Nephron (organoid): ENCODE results near the gene TXLNG.

Source experiments
- H3K27ac Mint-ChIP-seq, 3 experiments: 2 replicates each; pipeline ENCODE4 v1.8.0; 2020; ENCODE audit warnings: mixed read lengths in 3 of 3, mild to moderate bottlenecking in 2 of 3, moderate library complexity in 1 of 3
- H3K27me3 Mint-ChIP-seq: 2 replicates; pipeline ENCODE4 v1.8.0; 2021; ENCODE audit warnings: low read depth, mild to moderate bottlenecking, moderate library complexity, mixed read lengths
- H3K36me3 Mint-ChIP-seq: 2 replicates; pipeline ENCODE4 v1.8.0; 2020; ENCODE audit warnings: low read depth, mixed read lengths
- H3K4me1 Mint-ChIP-seq: 2 replicates; pipeline ENCODE4 v1.8.0; 2020; ENCODE audit warnings: mixed read lengths
- H3K4me3 Mint-ChIP-seq, 3 experiments: 2 replicates each; pipeline ENCODE4 v1.8.0; 2020; ENCODE audit warnings: mild to moderate bottlenecking in 3 of 3, mixed read lengths in 3 of 3, moderate library complexity in 2 of 3
- H3K9me3 Mint-ChIP-seq: 2 replicates; pipeline ENCODE4 v1.8.0; 2020; ENCODE audit warnings: mixed read lengths
- TF ChIP-seq, protein P1 (sequence below), 3 experiments: fragments of 200-600 bp; sonication (generic); IDR thresholded peaks; one replicate each; pipeline ENCODE4 v1.5.0; 2021; ENCODE audit warnings: antibody characterized with exemption in 3 of 3; ENCODE audit not compliant: unreplicated experiment in 3 of 3

TXLNG gene

DNA sequence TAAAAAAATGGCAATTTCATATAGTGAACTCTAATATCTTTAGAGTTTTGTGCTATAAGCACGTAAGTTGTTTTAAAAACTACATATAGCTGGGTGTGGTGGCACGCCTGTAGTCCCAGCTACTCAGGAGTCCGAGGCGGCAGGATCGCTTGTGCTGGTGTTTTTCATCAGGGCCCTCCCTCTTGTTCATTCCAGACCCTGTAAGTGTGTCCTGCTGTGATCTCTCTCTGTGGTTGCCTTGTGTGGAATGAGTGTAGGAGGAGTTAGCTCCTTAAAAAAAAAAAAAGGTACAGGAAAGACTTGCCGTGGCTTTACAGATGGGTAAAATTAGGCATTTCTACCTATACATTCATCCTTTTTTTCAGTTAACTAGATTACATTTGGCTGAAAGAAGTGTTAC is 48.5 kb downstream of the TXLNG start:
- Mint-ChIP-seq H3K36me3 (peaks cover 75% of the 10 kb centered on the region), H3K27me3 (no peaks in the 10 kb centered on the region), H3K4me1 (peaks cover 32% of the 10 kb centered on the region), H3K27ac (peak overlapping the region; percentile 5 to 64 (median 25)), H3K9me3 (no peaks in the 10 kb centered on the region), H3K4me3 (no peak overlapping the region)
- TF ChIP-seq, protein P1, sequence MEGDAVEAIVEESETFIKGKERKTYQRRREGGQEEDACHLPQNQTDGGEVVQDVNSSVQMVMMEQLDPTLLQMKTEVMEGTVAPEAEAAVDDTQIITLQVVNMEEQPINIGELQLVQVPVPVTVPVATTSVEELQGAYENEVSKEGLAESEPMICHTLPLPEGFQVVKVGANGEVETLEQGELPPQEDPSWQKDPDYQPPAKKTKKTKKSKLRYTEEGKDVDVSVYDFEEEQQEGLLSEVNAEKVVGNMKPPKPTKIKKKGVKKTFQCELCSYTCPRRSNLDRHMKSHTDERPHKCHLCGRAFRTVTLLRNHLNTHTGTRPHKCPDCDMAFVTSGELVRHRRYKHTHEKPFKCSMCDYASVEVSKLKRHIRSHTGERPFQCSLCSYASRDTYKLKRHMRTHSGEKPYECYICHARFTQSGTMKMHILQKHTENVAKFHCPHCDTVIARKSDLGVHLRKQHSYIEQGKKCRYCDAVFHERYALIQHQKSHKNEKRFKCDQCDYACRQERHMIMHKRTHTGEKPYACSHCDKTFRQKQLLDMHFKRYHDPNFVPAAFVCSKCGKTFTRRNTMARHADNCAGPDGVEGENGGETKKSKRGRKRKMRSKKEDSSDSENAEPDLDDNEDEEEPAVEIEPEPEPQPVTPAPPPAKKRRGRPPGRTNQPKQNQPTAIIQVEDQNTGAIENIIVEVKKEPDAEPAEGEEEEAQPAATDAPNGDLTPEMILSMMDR (IDR thresholded peaks at IDR 0.05; ENCODE audit: unreplicated experiment in 3 of 3), result no peak

DNA sequence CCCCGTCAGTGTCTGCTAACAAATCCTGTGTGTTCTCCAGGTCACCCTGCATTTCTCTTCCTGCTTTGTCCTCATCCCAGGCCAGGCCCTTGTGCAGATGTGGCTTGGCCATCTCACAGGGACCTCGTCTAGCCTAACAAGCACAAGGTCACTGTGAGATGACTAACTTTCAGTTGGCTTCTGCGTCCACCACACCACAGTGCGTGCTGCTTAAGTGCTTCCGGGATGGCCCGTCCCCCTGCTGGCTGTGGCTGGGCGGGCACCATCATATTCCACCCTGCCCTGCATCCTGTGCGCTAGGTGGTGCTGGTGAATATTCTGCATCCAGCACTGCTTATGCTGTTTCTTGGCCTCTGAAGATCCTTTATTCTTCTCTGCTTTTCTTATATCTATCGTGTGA is 50.1 kb downstream of the TXLNG start:
- peak overlapping the region in 2 of 3 experiments; percentile 42 to 49 for H3K27ac Mint-ChIP-seq
- TF ChIP-seq, protein P1 (IDR thresholded peaks at IDR 0.05; ENCODE audit: unreplicated experiment in 3 of 3), result peak; percentile 37 to 58 (median 42)
- peaks cover 86% of the 10 kb centered on the region for H3K36me3 Mint-ChIP-seq
- no peaks in the 10 kb centered on the region for H3K27me3 Mint-ChIP-seq
- H3K9me3 Mint-ChIP-seq, result no peaks in the 10 kb centered on the region
- no peak overlapping the region for H3K4me3 Mint-ChIP-seq
- H3K4me1 Mint-ChIP-seq, result peaks cover 36% of the 10 kb centered on the region

DNA sequence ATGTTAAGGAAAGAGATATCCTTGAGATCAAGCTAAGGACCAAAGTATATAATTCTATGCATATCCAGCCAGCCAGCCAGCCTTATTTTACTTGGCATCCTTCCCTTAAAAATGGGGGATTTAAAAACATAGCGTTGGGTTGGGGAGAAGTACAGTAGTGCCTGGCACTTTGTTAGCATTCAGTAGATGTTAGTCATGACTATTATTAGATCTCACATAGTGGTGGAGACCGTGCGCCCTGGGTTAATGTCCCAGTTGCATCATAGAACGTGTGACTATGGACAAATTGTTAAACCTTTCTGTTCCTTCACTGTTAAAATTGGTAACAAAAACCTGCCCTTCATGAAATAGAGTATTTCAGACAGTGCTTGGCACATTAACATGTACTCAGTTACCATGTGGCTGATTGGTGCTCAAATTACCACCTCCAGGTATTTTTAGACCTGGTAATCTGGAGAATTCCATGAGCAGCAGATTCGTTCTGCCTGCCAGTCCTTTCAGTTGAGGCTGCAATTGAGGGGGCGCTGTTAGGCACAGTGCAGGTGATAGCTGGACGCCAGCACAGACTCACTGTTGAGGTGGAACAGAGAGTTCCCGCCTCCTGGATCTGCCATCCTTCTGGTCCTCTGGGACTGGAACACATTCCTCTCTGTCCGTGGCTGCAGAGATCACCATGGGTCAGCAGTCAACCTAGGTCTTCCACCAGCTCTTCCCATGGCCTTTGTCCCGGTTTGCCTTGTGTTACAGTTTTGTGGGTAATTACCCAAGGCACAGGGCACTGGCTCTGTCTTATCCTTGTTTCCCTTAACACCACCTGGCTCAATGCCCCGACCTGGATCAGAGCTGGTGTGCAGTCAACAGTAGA is 52.2 kb downstream of the TXLNG start:
- peak overlapping the region; percentile 78 to 91 (median 82) for H3K27ac Mint-ChIP-seq
- H3K27me3 Mint-ChIP-seq, result no peaks in the 10 kb centered on the region
- peaks cover 45% of the 10 kb centered on the region for H3K4me1 Mint-ChIP-seq
- H3K36me3 Mint-ChIP-seq, result peaks cover 91% of the 10 kb centered on the region
- peak overlapping the region in 2 of 3 experiments; percentile 46 to 68 for H3K4me3 Mint-ChIP-seq
- H3K9me3 Mint-ChIP-seq, result no peaks in the 10 kb centered on the region
- TF ChIP-seq, protein P1 (IDR thresholded peaks at IDR 0.05; ENCODE audit: unreplicated experiment in 3 of 3), result no peak

GRCh38 chrX:16839219-16839851 is 53.1 kb downstream of the TXLNG start:
- no peaks in the 10 kb centered on the region for H3K9me3 Mint-ChIP-seq
- TF ChIP-seq, protein P1 (IDR thresholded peaks at IDR 0.05; ENCODE audit: unreplicated experiment in 3 of 3), result no peak
- peak overlapping the region in 2 of 3 experiments; percentile 46 to 68 for H3K4me3 Mint-ChIP-seq
- peak overlapping the region; percentile 78 to 91 (median 82) for H3K27ac Mint-ChIP-seq
- peaks cover 51% of the 10 kb centered on the region for H3K4me1 Mint-ChIP-seq
- peaks cover 93% of the 10 kb centered on the region for H3K36me3 Mint-ChIP-seq
- no peaks in the 10 kb centered on the region for H3K27me3 Mint-ChIP-seq

- Mint-ChIP-seq H3K9me3 (no peaks in the 10 kb centered on the region), H3K27ac (peak overlapping the region; percentile 78 to 91 (median 82)), H3K4me1 (peaks cover 56% of the 10 kb centered on the region), H3K27me3 (no peaks in the 10 kb centered on the region), H3K36me3 (peaks cover 93% of the 10 kb centered on the region), H3K4me3 (peak overlapping the region in 1 of 3 experiments; percentile 68)
- TF ChIP-seq, protein P1 (IDR thresholded peaks at IDR 0.05; ENCODE audit: unreplicated experiment in 3 of 3), result no peak
Measured at GRCh38 chrX:16839852-16840460, 53.7 kb downstream of the TXLNG start.
